Measurements from ENCODE around the gene ARL14EPL.

Gene ARL14EPL
- total RNA-seq, result 0 reads per million in 2 donors

DNA sequence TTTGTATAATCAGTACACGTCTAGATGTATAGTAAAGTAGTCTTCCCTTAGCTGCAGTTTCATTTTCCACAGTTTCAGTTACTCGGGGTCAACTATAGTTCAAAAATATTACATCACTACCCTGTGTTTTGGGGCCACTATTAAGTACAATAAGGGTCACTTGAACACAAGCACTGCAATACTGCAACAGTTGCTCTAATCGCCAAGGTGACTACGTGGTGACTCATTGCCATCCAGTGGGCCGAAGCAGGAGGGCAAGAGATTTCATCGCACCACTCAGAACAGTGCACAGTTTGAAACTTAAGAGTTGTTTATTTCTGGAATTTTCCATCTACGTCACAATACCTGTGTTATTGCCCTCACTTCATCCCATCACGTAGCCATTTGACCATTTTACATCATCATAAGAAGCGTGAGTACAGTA, at the start of gene ARL14EPL:
Gene ARL14EPL, plus strand, starts transcription at position 379 of the 424 bp plus-strand sequence. CDS start 18,994 bp downstream, outside the sequence.
- peak in 1 of 5 experiments; percentile 30 for DNase-seq

DNA sequence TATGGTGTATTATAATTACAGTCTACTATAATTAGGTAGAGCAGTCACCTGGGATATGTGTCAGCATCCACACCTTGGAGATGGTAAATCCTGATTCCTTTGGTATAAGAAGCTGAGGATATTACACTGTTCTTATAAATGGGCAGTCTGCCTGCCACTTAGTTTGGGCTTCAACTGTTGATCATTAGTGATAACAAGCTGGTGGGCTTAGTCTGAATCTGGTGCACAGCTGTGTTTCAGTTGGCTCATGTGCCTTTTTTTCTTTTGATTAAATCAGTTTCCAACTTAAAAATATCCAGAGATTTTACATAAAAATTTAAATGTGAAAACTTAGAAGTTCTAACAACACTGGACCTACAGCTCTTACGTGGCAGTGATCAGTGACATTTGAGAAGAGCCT, 48.8 kb upstream of the ARL14EPL start:
- no peak for DNase-seq

DNA sequence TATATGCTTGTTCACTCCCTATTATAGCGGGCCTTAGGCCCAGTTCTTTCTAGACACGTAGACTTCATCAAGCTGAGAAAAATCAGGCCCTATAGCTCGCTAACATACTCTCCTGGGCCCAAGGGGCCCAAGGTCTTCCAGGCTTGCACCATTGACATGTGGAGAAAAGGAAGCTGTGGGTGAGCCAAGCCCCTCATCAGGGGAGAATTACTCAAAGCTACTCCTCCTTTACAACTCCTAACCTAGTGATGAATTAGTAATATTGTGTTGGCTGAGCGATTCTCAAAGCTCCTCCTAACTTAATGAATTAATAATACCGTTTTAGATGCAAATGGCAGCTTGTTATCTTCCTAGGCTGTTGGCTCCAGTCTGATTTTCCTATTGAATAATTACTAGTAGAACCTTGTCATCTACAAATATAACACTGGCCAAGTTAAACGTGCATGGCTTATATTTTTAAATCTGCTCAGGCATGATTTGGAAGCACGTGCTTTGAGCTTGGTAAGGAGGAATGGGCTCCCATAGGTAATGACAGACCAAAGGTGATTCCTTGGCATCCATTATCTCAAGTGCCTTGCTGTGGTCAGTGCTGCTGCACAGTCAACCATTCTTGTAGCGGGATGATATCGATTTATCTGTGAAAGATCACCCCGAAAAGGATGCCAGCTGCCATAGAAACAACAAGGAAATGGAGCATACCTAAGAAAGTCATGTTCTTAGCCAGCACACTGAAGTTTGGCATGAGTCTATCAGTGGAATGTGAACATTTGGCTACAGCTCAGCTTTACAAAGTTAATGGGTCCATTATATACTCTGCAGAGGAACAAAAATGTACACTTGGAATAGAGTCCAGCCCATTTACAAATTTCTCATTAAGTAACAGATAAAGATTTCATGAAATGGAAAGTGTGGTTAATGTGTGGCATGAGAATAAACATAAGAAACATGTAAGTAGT, 46.2 kb upstream of the ARL14EPL start:
- DNase-seq, result no peak

DNA sequence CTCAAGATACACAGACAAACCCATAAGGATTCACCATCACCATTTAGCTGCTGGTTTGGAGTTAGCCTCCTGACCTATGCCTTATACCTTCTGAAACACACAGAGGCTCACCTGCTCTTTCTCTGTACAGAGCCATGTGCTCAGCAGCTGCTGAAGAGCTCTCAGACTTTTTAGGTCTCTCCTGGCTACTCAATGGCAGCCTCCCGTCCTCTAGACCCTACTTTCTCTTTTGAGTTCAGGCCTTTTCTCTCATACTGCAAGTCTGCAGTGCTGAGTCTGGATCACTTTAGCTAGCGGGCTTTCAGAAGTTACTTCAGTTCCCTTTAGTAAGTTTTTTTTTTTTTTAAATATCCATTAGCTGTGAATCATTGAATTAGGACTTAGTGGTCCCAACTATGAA, 44.3 kb upstream of the ARL14EPL start:
- DNase-seq, result no peak

DNA sequence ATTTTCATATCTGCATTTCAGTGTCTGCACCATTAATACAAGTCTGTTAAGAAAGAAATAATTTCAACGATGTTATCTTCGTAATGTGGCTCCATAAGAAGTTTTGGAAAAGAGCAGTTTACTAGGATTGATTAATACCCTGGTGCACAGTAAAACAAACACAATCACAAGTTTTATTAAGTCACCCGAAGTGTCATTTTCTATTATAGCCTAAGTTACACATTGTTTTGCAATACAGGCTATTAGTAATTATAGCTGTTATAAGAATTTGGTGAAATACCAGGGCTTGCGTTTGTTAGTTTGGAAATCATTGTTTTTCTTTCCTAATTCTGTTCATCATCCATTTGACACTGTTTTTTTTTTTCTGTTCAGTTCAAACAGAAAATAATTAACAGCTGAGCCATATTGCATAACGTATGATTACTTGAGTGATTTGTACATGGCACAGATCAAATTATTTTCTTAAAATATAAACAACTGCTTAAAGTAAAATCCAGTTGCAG, 39.4 kb upstream of the ARL14EPL start:
- DNase-seq, result no peak

DNA sequence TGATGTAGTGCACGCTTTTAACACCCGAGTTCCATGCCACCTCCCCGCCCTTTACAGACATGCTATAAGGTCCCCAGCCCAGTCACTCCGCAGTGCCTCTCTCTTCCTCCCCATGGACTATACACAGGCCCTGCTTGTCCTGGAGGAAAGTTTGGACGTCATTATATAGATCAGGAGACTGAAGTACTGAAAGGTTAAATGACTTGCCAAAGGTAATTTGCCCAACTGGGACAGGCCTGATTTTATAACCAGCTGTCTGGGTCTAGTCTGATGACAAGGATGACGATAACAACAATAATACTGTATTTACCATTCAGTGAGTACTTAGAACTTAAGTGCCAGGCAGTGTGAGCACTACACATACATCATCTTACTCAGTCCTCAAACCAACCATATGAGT, 36.9 kb upstream of the ARL14EPL start:
- DNase-seq, result no peak

DNA sequence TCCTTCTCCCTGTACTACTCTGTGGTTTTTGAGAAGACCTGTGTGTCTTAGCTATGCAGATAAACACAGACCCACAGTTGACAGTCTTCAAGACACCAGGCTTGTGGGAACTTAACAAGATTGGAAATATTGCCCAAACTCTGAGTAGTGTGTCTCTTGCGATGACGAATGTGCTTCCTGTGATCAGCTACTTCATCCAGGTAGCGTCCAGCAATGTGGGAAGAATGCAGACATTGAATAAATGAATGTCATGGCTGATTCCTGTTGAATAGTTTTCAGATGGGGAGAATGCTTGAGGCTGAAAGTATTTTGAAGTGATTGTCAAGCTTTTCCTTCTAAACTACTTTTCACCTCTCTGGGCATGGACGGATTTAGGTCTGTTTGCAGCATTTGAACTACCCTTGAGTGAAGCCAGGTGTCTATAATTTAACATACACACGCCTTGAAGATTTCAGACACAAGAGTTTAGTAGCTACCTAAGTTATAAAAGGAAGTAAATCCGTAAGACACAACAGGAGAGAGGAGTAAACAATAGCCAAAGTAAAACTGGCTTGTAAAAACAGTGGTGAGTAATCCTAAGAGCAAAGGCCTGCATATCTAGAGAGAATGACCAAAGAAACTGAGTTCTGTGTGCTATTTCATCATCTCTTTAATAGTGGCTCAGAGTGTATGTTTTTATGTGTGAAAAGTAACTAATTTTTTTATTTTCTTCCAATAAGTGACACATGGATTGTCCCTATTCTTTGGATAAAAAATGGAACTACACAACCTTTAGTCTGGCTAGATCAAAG, 30.0 kb upstream of the ARL14EPL start:
- no peak for DNase-seq

DNA sequence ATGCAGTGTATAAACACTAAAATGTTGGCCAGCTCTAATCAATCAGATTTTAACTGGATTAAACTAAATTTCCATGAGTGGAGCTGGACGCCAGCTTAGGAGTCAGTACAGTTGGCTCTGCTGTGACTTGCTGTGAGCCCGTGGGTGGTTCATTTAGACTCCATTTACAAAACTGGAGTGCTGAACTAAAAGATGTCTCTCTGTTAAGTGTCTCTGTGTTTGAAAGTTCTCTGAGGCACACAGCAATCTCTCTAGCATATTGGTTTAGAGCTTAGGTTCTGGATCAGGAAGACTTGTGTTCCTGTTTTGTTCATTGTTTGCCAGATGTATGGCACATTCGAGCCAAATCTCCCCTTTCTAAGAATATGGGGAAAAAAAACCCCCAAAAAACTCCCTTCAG, 28.0 kb upstream of the ARL14EPL start:
- DNase-seq, result no peak

DNA sequence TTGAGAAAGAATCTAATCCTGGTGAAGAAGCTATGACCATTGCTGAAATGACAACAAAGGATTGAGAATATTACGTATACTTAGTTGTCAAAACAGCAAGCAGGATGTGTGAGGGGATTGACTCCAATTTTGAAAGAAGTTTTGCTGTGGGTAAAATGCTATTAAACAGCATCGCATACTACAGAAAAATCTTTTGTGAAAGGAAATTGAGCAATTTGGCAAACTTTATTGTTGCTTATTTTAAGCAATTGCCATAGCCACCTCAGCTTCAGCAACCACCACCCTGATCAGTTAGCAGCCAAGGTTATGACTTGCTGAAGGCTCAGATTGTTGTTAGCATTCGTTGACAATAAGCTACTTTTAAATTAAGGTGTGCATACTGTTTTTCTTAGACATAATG, 22.5 kb upstream of the ARL14EPL start:
- no peak for DNase-seq

DNA sequence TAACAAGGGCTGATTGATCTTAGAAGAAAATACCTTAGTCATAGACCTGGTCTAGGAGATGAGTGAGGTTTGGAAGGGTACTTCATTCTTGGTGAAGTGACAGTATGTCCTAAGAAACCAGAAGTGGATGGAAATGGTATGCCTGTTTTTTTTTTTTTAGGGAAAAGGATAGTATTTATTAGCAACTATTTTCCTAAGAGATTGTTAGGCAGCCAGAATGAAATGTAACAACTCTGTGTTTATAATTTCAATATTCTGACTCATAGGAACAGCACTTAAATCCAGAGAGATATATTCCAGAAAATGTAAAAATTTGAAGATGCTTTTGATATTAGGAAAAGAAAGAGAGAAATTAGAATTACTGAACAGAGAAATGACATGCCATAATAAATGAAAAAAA, 21.2 kb upstream of the ARL14EPL start:
- no peak for DNase-seq

DNA sequence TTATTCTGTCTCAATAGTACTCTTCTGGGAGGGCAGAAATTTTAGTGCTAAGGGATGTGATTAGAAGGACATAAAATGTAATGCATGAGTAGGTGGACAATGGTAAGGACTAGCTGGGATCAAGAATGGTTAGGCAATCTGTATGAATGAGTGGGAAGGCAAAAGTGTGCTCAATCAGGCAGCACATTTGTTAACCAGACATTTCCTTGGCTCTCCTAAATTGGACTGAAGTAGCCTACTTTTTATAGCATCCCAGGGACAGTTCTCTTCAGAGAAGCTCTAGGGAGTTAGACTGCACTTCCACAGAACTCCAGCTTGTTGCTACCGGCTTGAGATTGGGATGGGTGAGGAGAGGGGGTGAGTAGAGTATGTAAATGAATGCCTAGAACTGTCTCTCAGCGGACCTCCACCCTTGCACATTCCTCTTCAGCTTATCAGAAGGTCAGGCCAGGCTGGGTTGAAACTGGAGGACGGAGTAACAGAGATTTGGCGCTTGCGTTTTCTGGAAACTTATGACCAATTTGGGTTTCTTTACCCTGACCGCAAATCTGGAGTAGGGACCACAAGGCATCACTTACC, 19.0 kb upstream of the ARL14EPL start:
- no peak for DNase-seq

DNA sequence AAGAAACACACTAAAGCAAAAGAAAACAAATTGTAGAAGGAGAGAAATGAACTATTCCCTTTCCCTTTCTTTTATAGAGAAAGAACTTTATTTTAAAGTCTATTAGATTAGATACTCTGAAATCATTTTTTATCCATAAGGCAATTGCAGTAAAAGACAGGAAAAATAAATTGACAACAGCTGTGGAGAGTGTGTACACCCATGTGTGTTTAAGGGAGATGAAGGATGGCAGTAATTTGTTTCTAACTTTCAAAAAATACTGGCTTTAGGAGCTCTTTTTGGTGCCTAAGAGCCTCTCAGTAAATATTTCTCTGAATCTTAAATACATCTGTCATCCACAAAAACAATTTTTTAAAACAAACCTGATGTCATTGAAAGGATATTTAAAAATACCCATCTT, 18.3 kb upstream of the ARL14EPL start:
- no peak for DNase-seq

DNA sequence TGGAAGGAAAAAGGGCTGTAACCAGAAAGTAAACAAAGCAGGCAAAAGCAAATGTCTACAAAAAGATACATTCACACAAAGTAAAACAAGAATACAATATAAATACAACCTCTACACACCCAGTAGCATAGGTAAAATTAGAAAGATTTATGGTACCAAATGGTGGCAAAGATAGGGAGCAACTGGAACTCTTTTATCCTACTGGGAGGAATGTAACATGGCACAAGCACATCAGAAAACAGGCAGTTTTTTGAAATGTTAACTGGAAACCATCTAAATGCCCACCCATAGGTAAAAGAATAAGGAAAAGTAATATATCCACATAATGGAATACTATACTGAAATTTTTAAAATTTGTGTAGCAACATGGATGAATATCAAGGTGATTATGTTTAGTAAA, 8.7 kb upstream of the ARL14EPL start:
- DNase-seq, result no peak

DNA sequence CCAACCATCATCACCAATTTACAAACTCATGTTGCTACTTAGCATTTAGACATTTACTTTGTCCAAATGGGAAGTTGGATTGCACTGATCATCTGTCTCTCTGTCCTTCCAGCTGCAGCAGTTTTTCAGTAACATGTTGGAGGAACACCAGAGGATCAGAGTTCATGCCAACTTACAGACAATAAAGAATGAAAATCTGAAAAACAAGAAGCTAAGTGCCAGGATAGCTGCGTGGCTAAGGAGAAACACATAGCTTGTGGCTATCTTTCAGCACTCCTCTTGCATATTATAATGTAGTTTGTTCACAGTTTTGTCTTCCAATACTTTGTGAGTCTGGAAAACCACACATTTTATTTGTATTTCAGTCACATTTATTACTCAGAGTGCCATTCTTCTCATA, 6.4 kb upstream of the ARL14EPL start:
- no peak for DNase-seq

DNA sequence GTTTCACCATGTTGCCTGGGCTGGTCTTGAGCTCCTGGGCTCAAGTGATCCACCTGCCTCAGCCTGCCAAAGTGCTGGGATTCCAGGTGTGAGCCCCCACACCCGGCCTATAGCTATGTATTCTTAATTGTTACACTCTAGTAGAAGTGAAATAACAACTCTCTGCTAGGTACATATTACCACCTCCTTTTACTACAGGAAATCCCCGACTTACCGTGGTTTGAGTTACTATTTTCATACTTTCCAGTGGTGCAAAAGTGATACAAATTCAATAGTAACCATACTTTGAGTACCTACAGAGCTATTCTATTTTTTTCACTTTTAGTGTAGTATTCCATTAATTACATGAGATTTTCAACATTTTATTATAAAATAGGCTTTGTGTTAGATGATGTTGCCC, 719 bp downstream of the ARL14EPL start:
- DNase-seq, result no peak

DNA sequence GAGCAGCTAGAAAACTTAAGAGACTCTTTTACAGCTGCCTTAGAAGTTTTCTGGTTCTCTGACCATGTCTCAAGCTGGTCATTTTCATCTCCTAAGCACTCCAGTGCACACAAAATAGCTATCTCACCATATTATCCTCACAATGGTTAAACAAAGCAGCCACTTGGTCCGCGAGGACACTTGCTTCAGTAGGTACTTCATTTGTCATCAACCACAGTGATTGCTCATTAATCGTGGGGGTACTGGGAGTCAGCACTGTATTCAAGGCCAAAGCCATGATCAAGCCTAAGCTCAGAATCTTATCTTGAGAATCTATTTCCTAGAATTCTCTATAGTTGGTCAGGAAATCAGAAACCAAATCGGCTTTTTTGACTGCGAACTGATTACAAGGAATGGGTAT, 2.9 kb downstream of the ARL14EPL start:
- no peak for DNase-seq

DNA sequence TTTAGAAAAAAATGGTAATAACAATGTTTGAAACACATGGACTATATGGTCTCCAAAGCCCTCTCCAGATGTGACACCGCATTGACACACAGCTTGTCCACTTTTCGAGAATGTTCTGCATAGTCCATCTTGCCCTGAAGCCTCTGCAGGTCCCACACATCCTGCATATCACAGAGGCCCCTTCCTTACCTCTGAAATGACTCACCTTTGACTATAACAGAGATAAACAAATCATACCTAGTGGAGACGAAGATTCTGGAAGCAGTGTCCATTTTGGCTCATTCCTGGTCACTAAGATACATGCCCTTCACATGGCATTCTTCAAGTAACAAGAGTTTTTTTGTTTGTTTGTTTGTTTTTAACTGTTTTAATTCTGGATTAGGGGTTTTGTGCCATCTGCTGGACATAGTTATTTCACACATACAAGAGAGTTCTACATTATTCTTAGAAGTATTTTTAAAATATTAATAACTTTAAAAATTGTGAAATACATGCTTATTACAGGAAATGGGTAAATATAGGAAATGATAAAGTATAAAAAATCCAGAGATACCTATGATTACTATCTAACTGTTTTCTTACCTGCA, 5.1 kb downstream of the ARL14EPL start:
- no peak for DNase-seq

DNA sequence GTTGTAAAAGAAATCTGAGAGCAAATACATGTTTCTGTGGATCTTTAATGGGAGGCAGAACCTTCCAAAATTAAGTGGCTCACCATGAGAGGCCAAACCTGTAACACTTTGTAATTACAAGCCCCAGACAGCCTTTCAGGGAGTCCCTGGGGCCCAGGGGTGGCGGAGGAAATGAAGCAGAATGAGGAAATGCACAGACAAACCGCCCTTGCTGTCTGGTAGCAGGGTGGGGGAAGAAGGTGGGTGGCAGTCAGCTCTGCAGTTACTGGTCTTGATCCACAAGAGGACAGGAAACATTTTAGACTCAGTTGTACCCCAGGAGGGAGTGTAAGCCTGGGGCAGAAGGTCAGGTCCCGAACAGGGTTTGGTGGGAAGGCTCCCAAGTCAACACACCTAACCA, 6.5 kb downstream of the ARL14EPL start:
- peak in 1 of 5 experiments; percentile 61 for DNase-seq

DNA sequence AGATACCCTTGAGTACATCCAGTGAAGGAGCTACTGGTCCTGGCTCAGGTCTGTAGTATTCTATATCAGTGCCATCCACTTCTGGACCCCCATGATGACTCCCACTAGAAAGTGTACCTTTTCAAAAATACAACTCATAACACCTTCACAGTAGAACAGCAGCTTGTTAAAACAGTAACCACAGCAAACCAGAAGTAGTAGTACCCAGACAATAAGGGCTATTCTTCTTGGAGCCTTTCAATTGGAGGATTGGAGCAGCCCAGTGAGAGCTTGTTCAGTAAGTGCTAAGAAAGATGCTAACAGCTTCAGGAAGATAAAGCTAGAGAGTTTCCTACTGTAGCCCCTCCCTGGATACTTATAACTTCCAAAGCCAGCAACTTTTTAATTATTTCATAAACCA, 10.1 kb downstream of the ARL14EPL start:
- no peak for DNase-seq

DNA sequence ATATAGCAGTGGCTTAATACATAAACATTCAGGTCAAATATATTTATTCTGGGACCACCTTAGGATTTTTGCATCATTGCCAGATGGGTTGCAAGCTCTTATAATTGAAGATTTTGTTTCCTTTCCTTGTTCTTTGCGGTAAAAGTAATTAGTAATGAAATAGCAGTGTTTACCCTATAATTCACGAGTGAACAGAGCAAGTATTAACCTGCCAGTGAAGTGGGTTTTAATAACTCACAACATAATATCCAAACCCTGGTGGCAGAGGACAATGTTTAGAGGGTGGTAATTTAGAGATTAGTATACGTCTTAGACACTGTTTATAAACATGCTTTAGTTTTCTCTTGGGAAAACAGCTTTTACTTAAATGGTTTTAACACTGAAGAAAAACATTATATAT, 11.8 kb downstream of the ARL14EPL start:
- DNase-seq, result no peak

DNA sequence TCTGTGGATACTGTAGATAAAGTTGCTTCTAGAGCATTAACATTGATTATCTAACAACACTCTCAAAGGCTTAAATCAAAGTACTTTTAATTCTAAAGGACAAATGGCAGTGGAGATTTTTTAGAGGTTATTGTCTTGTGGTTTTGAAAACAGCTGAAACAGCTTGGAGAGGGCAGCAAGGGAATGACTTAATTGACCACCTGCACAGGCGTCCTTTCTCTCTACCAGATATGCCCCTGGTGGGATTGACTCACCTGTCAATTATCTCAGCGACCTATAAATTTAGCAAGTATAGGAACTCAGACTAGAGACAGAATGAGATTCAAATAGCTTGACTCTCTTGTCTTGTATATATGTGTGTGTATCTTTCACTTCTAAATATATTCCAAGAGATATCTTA, 13.5 kb downstream of the ARL14EPL start:
- DNase-seq, result no peak

DNA sequence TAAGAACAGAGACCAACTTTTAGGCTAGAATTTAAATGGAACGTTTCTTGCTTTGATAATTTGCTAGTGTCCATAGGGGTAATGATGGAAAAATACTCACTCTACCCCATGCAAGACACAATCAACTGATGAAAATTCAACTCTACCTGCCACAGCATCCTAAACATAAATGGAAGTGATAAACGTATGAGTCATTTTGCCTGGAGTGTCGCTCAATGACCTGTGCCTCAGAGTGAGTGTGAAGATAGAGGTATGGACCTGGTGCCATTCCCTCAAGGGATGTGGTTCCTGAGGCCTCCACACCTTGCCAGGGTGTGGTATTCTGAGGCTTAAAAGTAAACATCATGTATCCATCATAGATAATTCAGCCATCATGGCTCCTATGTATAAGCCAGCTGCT, 14.0 kb downstream of the ARL14EPL start:
- no peak for DNase-seq

DNA sequence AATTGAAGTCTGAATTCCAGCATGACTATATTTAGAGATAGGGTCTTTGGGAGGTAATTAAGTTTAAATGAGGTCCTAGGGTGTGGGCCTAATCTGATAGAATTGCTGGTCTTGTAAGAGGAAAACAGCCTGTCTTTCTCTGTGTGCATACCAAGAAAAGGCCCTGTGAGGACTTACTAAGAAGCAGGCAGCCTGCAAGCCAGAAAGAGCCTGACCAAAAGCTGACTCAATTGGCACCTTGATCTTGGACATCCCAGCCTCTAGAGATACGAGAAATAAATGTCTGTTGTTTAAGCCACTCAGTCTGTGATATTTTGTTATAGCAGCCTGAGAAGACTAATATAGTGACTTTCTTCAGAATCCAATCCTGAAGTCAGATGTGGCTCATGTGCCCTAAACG, 14.6 kb downstream of the ARL14EPL start:
- no peak for DNase-seq

Data from T-helper 2 cell (primary cell).